Uterus (tissue), 4 donors: ENCODE data around the gene PLEKHG4B. TPM values are rescaled to one million over a fixed set of nuclear protein-coding genes. Genes with fewer than 3 reads are reported as not detected.

Source experiments
- DNase-seq, 2 donors: peaks; one replicate each; pipeline ENCODE4 v3.0.0-alpha.2; 2019 to 2020
- H3K27ac ChIP-seq, 2 donors: fragments of 200-600 bp; sonication (generic); 1 replicate in 1 of 2; 2 replicates in 1 of 2; pipeline ENCODE4 v1.5.1; 2016 to 2018
- H3K27me3 ChIP-seq, 2 donors: fragments of 200-600 bp; sonication (generic); one replicate each; pipeline ENCODE4 v1.5.1; 2018 to 2019; ENCODE audit warnings: control low read depth in 1 of 2
- H3K36me3 ChIP-seq, 2 donors: fragments of 200-600 bp; sonication (generic); one replicate each; pipeline ENCODE4 v1.5.1; 2019; ENCODE audit warnings: control low read depth in 1 of 2
- H3K4me1 ChIP-seq, 2 donors: fragments of 200-600 bp; sonication (generic); one replicate each; pipeline ENCODE4 v1.5.1; 2018 to 2019; ENCODE audit warnings: control low read depth in 1 of 2
- H3K4me3 ChIP-seq, 2 donors: fragments of 200-600 bp; sonication (generic); 1 replicate in 1 of 2; 2 replicates in 1 of 2; pipeline ENCODE4 v1.5.1; 2018 to 2019; ENCODE audit warnings: mild to moderate bottlenecking in 1 of 2
- H3K9me3 ChIP-seq, 2 donors: fragments of 200-600 bp; sonication (generic); one replicate each; pipeline ENCODE4 v1.5.1; 2019; ENCODE audit warnings: control low read depth in 1 of 2
- POLR2A ChIP-seq, 2 donors: fragments of 450-650 bp; IDR thresholded peaks; one replicate each; pipeline ENCODE4 v1.6.1; 2016; ENCODE audit warnings: antibody characterized with exemption in 2 of 2, mild to moderate bottlenecking in 1 of 2, moderate library complexity in 1 of 2
- intact Hi-C: fragments of 100-400 bp; cut with DNase I; formaldehyde crosslinking; loops from one replicate; pipeline ENCODE4 v1.15.1; 2023; ENCODE audit warnings: low total_unique reads
- total RNA-seq, 4 donors: library from RNA; depleted of rRNA in 3 of 4; stranded (reverse); fragments of >200 nt in 3 of 4; gene quantifications; one replicate each; pipeline versions ENCODE4 v1.1.0 to v1.2.4, GENCODE V29; 2014 to 2023
- TF ChIP-seq, protein P1 (sequence below), 4 experiments: fragments of 200-600 bp in 2 of 4; fragments of 450-650 bp in 2 of 4; sonication (generic) in 2 of 4; IDR thresholded peaks; one replicate each; pipeline ENCODE4 v1.5.1; 2016 to 2019; ENCODE audit warnings: antibody characterized with exemption in 4 of 4, mild to moderate bottlenecking in 2 of 4, moderate library complexity in 1 of 4
- donor health status: DM: yes; HTN: yes; CAD: no.

The PLEKHG4B gene
- total RNA-seq, 4 donors from 2014 or later: under 0.01 to 8.3 (median 0.37) TPM; not detected in 1

GRCh38 chr5:73768-74502 lies 18.0 kb upstream of the PLEKHG4B start:
- no peaks in the 10 kb centered on the region for H3K4me1 ChIP-seq
- H3K27me3 ChIP-seq: no peaks in the 10 kb centered on the region
- no peak for DNase-seq
- TF ChIP-seq, protein P1, sequence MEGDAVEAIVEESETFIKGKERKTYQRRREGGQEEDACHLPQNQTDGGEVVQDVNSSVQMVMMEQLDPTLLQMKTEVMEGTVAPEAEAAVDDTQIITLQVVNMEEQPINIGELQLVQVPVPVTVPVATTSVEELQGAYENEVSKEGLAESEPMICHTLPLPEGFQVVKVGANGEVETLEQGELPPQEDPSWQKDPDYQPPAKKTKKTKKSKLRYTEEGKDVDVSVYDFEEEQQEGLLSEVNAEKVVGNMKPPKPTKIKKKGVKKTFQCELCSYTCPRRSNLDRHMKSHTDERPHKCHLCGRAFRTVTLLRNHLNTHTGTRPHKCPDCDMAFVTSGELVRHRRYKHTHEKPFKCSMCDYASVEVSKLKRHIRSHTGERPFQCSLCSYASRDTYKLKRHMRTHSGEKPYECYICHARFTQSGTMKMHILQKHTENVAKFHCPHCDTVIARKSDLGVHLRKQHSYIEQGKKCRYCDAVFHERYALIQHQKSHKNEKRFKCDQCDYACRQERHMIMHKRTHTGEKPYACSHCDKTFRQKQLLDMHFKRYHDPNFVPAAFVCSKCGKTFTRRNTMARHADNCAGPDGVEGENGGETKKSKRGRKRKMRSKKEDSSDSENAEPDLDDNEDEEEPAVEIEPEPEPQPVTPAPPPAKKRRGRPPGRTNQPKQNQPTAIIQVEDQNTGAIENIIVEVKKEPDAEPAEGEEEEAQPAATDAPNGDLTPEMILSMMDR (IDR thresholded peaks at IDR 0.05): no peak
- no peak for TF ChIP-seq POLR2A (IDR thresholded peaks at IDR 0.05)
- intact Hi-C loops: no loop called here
- H3K4me3 ChIP-seq: no peak overlapping the region
- no peak overlapping the region for H3K27ac ChIP-seq
- H3K36me3 ChIP-seq: no peaks in the 10 kb centered on the region
- no peaks in the 10 kb centered on the region for H3K9me3 ChIP-seq

DNA sequence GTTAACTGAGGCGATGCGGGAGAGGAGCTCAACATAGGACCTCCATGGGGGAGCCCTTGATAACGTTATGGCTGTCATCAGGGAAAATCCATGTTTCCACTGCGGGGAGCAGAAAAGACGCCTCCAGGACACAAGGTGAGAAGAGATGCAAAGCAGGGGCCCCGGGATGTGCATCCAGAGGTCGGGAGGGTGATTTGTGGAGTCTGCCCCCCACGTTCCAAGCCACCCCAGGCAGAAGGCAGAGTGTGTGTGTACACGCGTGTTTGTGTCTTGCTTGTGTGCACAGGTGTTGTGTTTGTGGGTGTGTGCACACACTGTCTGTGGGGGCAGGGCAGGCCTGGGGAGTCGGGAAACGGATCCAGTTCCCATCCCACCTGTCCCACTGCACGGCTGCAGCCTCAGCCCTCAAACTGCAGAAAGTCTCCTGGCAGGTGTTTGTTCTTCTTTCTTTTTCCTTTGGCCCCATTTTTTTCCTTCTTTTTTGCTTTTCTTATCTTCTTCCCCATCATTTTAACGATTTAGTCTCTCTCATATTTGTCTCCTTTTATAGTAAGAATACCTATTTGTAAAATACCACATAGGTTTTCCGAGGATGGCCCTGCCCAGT lies 17.4 kb upstream of the PLEKHG4B start:
- no peak for DNase-seq
- intact Hi-C loops: no loop called here
- Histone ChIP-seq H3K27ac (no peak overlapping the region), H3K36me3 (no peaks in the 10 kb centered on the region), H3K4me3 (no peak overlapping the region), H3K27me3 (no peaks in the 10 kb centered on the region), H3K4me1 (no peaks in the 10 kb centered on the region), H3K9me3 (no peaks in the 10 kb centered on the region)
- TF ChIP-seq, protein P1 (IDR thresholded peaks at IDR 0.05): no peak
- no peak for TF ChIP-seq POLR2A (IDR thresholded peaks at IDR 0.05)

- DNase-seq: no peak
- Histone ChIP-seq H3K9me3 (no peaks in the 10 kb centered on the region), H3K4me3 (no peak overlapping the region), H3K36me3 (no peaks in the 10 kb centered on the region), H3K27me3 (no peaks in the 10 kb centered on the region), H3K4me1 (no peaks in the 10 kb centered on the region), H3K27ac (no peak overlapping the region)
- intact Hi-C loops: no loop called here
- TF ChIP-seq, protein P1 (IDR thresholded peaks at IDR 0.05): no peak
- TF ChIP-seq POLR2A (IDR thresholded peaks at IDR 0.05): no peak
Observed at GRCh38 chr5:75331-76320, 16.3 kb upstream of the PLEKHG4B start.

GRCh38 chr5:76358-77169 lies 15.4 kb upstream of the PLEKHG4B start:
- Histone ChIP-seq H3K27ac (no peak overlapping the region), H3K4me3 (no peak overlapping the region), H3K36me3 (no peaks in the 10 kb centered on the region), H3K27me3 (no peaks in the 10 kb centered on the region), H3K9me3 (no peaks in the 10 kb centered on the region), H3K4me1 (no peaks in the 10 kb centered on the region)
- intact Hi-C loops: no loop called here
- TF ChIP-seq POLR2A (IDR thresholded peaks at IDR 0.05): no peak
- TF ChIP-seq, protein P1 (IDR thresholded peaks at IDR 0.05): no peak
- DNase-seq: no peak
